Upper lobe of left lung (tissue), 4 donors: Measurements from ENCODE around the gene EID3.

Experiments used
- CTCF ChIP-seq, 6 experiments: fragments of 450-650 bp in 4 of 6; fragments of 200-600 bp in 2 of 6; sonication (generic) in 2 of 6; IDR thresholded peaks; one replicate each; pipeline ENCODE4 v1.5.1; 2016 to 2019; ENCODE audit warnings: antibody characterized with exemption in 6 of 6
- EP300 ChIP-seq, 4 donors: sonication (generic); formaldehyde crosslinking; IDR thresholded peaks; one replicate each; pipeline ENCODE4 v1.5.1; 2017; ENCODE audit warnings: antibody characterized with exemption in 4 of 4, control low read depth in 2 of 4
- POLR2A ChIP-seq, 4 donors: fragments of 450-650 bp; IDR thresholded peaks; one replicate each; pipeline ENCODE4 v1.5.1; 2016 to 2017; ENCODE audit warnings: antibody characterized with exemption in 4 of 4, mild to moderate bottlenecking in 2 of 4
- POLR2AphosphoS5 ChIP-seq, 2 donors: sonication (generic); formaldehyde crosslinking; IDR thresholded peaks; one replicate each; pipeline ENCODE4 v1.5.1; 2017; ENCODE audit warnings: antibody characterized with exemption in 2 of 2

- no peak for TF ChIP-seq CTCF (IDR thresholded peaks at IDR 0.05)
- TF ChIP-seq POLR2AphosphoS5 (IDR thresholded peaks at IDR 0.05), result no peak
- no peak for TF ChIP-seq POLR2A (IDR thresholded peaks at IDR 0.05)
- no peak for TF ChIP-seq EP300 (IDR thresholded peaks at IDR 0.05)
These were observed 10.4 kb upstream of the EID3 start for GRCh38 chr12:104292872-104293794.
